PFSK-1 (cell line): ENCODE data around the gene LEFTY2.

ENCODE experiments used
- FOXP2 ChIP-seq: optimal IDR thresholded peaks from 2 replicates; pipeline ENCODE3; 2011; ENCODE audit warnings: borderline replicate concordance, control low read depth, inconsistent platforms; ENCODE audit not compliant: insufficient read depth; ENCODE audit errors: extremely low read length, extremely low read depth
- POLR2AphosphoS5 ChIP-seq: IDR thresholded peaks from 2 replicates; pipeline ENCODE4 v1.6.1; 2012; ENCODE audit warnings: low read depth, mild to moderate bottlenecking, control low read depth, low read length, moderate library complexity
- SIN3A ChIP-seq: IDR thresholded peaks from 2 replicates; pipeline ENCODE4 v1.6.1; 2012; ENCODE audit warnings: mild to moderate bottlenecking, low read length, moderate library complexity, borderline replicate concordance; ENCODE audit not compliant: insufficient read depth
- TAF1 ChIP-seq: IDR thresholded peaks from 2 replicates; pipeline ENCODE4 v1.6.1; 2012; ENCODE audit warnings: low read length, control low read depth, borderline replicate concordance; ENCODE audit not compliant: insufficient read depth
- TF ChIP-seq, protein P1 (sequence below), 2 experiments: IDR thresholded peaks; 2 replicates each; pipeline versions ENCODE4 v1.6.1 to v1.8.0; 2011 to 2012; ENCODE audit warnings: low read depth in 2 of 2, low read length in 2 of 2, control low read depth in 1 of 2, inconsistent platforms in 1 of 2, mild to moderate bottlenecking in 1 of 2, moderate library complexity in 1 of 2; ENCODE audit not compliant: insufficient read depth in 1 of 2

DNA sequence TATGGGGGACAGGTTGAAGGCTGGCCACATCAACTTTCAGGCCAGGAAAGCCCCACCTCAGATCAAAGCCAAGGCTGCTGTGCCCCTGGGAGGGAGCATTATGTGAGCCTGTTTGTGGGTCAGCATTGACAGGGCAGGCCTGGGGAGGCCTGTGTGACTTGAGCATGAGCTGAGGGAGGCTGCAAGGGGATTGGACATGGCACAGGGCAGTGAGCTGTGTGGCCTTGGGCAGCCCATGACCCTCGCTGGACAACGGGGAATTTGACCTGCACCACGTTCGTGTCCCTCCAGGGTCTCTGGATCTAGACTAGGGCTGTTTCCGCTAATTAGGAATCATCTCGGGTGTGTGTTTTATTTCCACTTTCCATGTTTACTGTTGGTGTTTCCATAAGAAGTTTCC lies 34.6 kb downstream of the LEFTY2 start:
- TF ChIP-seq, protein P1, sequence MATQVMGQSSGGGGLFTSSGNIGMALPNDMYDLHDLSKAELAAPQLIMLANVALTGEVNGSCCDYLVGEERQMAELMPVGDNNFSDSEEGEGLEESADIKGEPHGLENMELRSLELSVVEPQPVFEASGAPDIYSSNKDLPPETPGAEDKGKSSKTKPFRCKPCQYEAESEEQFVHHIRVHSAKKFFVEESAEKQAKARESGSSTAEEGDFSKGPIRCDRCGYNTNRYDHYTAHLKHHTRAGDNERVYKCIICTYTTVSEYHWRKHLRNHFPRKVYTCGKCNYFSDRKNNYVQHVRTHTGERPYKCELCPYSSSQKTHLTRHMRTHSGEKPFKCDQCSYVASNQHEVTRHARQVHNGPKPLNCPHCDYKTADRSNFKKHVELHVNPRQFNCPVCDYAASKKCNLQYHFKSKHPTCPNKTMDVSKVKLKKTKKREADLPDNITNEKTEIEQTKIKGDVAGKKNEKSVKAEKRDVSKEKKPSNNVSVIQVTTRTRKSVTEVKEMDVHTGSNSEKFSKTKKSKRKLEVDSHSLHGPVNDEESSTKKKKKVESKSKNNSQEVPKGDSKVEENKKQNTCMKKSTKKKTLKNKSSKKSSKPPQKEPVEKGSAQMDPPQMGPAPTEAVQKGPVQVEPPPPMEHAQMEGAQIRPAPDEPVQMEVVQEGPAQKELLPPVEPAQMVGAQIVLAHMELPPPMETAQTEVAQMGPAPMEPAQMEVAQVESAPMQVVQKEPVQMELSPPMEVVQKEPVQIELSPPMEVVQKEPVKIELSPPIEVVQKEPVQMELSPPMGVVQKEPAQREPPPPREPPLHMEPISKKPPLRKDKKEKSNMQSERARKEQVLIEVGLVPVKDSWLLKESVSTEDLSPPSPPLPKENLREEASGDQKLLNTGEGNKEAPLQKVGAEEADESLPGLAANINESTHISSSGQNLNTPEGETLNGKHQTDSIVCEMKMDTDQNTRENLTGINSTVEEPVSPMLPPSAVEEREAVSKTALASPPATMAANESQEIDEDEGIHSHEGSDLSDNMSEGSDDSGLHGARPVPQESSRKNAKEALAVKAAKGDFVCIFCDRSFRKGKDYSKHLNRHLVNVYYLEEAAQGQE (IDR thresholded peaks at IDR 0.05; ENCODE audit: insufficient read depth in 1 of 2, low read depth in 2 of 2, low read length in 2 of 2), result no peak
- TF ChIP-seq POLR2AphosphoS5, result no peak
- TF ChIP-seq TAF1, result no peak
- no peak for TF ChIP-seq FOXP2
- no peak for TF ChIP-seq SIN3A
